ENCODE data around the gene HOXC12.

The HOXC12 gene

DNA sequence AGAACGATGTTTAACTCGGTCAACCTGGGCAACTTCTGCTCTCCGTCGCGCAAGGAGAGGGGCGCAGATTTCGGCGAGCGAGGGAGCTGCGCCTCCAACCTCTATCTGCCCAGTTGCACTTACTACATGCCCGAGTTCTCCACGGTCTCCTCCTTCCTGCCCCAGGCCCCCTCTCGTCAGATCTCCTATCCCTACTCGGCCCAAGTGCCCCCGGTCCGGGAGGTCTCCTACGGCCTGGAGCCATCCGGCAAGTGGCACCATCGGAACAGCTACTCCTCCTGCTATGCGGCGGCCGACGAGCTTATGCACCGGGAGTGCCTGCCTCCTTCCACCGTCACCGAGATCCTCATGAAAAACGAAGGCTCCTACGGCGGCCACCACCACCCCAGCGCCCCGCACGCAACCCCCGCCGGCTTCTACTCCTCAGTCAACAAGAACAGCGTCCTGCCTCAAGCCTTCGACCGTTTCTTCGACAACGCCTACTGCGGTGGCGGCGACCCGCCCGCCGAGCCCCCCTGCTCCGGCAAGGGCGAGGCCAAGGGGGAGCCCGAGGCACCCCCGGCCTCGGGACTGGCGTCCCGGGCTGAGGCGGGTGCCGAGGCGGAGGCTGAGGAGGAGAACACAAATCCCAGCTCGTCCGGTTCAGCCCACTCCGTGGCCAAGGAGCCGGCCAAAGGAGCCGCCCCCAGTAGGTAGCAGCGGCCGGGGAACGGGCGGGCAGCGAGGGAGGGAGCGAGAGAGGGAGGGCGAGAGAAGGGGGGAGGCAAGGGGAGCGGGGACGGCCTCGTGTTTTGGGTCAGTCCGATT lies 18.7 kb downstream of the HOXC12 start (continued):
- TF ChIP-seq ZNF114 (tag by site-specific recombination; IDR thresholded peaks at IDR 0.05) (no peak), ZNF629 (tag by site-specific recombination; IDR thresholded peaks at IDR 0.05) (no peak), ZFP41 (tag by site-specific recombination; IDR thresholded peaks at IDR 0.05; ENCODE audit: borderline replicate concordance) (no peak), KLF8 (tag by site-specific recombination; IDR thresholded peaks at IDR 0.05) (peak; percentile 65; the same call in 1 of the 2 replicates), ZNF521 (tag by site-specific recombination; IDR thresholded peaks at IDR 0.05) (no peak), BCL11B (tag by site-specific recombination; IDR thresholded peaks at IDR 0.05; ENCODE audit: low read depth) (no peak), EGR2 (tag by site-specific recombination; IDR thresholded peaks at IDR 0.05; ENCODE audit: low read depth) (peak; percentile 92), ZNF184 (tag by site-specific recombination; IDR thresholded peaks at IDR 0.05) (no peak), KLF9 (tag by site-specific recombination; IDR thresholded peaks at IDR 0.05; ENCODE audit: low read depth) (peak; percentile 36)
- TF ChIP-seq, protein P1, sequence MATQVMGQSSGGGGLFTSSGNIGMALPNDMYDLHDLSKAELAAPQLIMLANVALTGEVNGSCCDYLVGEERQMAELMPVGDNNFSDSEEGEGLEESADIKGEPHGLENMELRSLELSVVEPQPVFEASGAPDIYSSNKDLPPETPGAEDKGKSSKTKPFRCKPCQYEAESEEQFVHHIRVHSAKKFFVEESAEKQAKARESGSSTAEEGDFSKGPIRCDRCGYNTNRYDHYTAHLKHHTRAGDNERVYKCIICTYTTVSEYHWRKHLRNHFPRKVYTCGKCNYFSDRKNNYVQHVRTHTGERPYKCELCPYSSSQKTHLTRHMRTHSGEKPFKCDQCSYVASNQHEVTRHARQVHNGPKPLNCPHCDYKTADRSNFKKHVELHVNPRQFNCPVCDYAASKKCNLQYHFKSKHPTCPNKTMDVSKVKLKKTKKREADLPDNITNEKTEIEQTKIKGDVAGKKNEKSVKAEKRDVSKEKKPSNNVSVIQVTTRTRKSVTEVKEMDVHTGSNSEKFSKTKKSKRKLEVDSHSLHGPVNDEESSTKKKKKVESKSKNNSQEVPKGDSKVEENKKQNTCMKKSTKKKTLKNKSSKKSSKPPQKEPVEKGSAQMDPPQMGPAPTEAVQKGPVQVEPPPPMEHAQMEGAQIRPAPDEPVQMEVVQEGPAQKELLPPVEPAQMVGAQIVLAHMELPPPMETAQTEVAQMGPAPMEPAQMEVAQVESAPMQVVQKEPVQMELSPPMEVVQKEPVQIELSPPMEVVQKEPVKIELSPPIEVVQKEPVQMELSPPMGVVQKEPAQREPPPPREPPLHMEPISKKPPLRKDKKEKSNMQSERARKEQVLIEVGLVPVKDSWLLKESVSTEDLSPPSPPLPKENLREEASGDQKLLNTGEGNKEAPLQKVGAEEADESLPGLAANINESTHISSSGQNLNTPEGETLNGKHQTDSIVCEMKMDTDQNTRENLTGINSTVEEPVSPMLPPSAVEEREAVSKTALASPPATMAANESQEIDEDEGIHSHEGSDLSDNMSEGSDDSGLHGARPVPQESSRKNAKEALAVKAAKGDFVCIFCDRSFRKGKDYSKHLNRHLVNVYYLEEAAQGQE (tag by site-specific recombination; IDR thresholded peaks at IDR 0.05) = no peak
- TF ChIP-seq, protein P2, sequence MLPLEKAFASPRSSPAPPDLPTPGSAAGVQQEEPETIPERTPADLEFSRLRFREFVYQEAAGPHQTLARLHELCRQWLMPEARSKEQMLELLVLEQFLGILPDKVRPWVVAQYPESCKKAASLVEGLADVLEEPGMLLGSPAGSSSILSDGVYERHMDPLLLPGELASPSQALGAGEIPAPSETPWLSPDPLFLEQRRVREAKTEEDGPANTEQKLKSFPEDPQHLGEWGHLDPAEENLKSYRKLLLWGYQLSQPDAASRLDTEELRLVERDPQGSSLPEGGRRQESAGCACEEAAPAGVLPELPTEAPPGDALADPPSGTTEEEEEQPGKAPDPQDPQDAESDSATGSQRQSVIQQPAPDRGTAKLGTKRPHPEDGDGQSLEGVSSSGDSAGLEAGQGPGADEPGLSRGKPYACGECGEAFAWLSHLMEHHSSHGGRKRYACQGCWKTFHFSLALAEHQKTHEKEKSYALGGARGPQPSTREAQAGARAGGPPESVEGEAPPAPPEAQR (tag by site-specific recombination; IDR thresholded peaks at IDR 0.05) = no peak

DNA sequence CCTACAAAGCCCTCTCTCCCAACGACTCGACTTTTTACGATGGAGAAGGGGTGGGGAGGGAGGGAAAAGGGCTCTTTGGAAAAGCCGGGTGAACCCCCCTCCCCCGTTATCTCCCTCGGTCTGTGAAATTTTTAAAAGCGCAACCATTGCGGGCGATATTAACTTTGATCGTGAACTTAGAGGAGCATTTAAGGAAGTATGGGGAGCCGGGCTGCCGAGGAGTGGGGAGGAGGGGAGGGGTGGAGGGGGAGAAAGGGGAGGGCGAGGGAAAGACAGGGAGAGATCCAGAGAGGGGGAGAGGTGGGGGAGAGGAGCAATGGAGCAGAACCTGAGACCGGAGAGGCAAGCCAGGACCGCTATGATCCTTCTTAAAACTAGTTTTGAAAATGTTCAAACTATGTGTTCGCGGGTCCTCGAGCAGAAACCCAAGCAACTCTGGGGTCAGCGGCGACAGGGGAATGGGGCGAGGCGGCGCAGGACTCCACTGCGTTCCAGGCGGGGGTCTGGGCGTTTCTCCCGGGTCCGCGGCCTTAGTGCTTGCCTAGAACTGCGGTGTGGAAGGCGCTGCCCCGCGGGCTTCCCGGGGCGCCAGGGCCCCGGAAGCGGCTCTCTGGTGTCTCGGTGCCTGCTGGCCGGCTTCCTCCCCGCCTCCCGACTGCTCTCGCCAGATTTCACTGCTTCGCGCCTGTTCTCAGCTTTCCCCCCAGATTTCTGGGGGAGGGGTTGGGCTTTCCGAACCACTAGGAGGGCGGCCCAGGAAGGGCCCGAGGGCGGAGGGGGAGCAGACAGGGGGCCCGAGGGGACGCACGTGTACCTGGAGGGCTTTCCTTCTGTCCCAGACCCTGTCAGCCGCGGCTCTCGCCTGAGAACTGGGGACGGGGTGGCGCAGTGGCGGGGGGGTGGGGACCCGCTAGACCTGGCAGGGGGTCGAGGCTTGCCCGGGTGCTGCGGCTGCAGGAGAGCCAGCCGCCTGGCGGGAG lies 19.7 kb downstream of the HOXC12 start, which contains the start of gene HOTAIR:
TSS of gene HOTAIR (minus strand) at position 871 of the 980 bp plus-strand sequence.
- ChIA-PET CTCF (interaction anchor here (0.7 kb wide), 2 partner anchors 209 to 231 kb away, joined by 4 to 6 read pairs; no protein-coding TSS in a partner anchor), POLR2A (no interaction called here)
- Histone ChIP-seq H3K4me1 (ENCODE audit: control insufficient read depth, insufficient read depth, low read length) (peaks cover 65% of the 10 kb centered on the region), H3K9me3 (ENCODE audit: control insufficient read depth, insufficient read depth, low read depth, low read length) (no peaks in the 10 kb centered on the region), H3K36me3 (ENCODE audit: control insufficient read depth in 2 of 2, insufficient read depth in 1 of 2, low read length in 2 of 2) (no peaks in the 10 kb centered on the region), H3K4me3 (ENCODE audit: low read depth, low read length) (peak within 1 kb of the TSS; percentile 38), H3K27ac (ENCODE audit: extremely low read depth, low read depth, low read length) (peak within 1 kb of the TSS; percentile 97)
- TF ChIP-seq ZNF654 (tag by site-specific recombination; IDR thresholded peaks at IDR 0.05; ENCODE audit: low read depth) (no peak), ZNF660 (tag by site-specific recombination; IDR thresholded peaks at IDR 0.05) (peak; percentile 15; the same call in 1 of the 2 replicates), SETDB1 (IDR thresholded peaks at IDR 0.05; ENCODE audit: insufficient read length, low read length) (no peak), YY1 (tag by site-specific recombination; IDR thresholded peaks at IDR 0.05) (peak; percentile 18; the same call in 1 of the 2 replicates), ZNF324 (tag by site-specific recombination; IDR thresholded peaks at IDR 0.05) (peak; percentile 26; the same call in 1 of the 2 replicates), ZBTB48 (tag by site-specific recombination; IDR thresholded peaks at IDR 0.05) (no peak), ZNF837 (tag by site-specific recombination; IDR thresholded peaks at IDR 0.05) (no peak), ZNF626 (tag by site-specific recombination; IDR thresholded peaks at IDR 0.05) (no peak), ZNF48 (tag by site-specific recombination; IDR thresholded peaks at IDR 0.05) (no peak), ZSCAN30 (tag by site-specific recombination; IDR thresholded peaks at IDR 0.05) (peak; percentile 78), SP7 (tag by site-specific recombination; IDR thresholded peaks at IDR 0.05) (peak; percentile 55; the same call in 1 of the 2 replicates)
- TF ChIP-seq, protein P1 (tag by site-specific recombination; IDR thresholded peaks at IDR 0.05) = 0 out of 2 replicates have a peak, but pooled peaks have one; percentile 11
- TF ChIP-seq, protein P3, sequence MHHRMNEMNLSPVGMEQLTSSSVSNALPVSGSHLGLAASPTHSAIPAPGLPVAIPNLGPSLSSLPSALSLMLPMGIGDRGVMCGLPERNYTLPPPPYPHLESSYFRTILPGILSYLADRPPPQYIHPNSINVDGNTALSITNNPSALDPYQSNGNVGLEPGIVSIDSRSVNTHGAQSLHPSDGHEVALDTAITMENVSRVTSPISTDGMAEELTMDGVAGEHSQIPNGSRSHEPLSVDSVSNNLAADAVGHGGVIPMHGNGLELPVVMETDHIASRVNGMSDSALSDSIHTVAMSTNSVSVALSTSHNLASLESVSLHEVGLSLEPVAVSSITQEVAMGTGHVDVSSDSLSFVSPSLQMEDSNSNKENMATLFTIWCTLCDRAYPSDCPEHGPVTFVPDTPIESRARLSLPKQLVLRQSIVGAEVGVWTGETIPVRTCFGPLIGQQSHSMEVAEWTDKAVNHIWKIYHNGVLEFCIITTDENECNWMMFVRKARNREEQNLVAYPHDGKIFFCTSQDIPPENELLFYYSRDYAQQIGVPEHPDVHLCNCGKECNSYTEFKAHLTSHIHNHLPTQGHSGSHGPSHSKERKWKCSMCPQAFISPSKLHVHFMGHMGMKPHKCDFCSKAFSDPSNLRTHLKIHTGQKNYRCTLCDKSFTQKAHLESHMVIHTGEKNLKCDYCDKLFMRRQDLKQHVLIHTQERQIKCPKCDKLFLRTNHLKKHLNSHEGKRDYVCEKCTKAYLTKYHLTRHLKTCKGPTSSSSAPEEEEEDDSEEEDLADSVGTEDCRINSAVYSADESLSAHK (tag by site-specific recombination; IDR thresholded peaks at IDR 0.05) = 0 out of 2 replicates have a peak, but pooled peaks have one; percentile 2

Measured in HEK293 (cell line).